Activated naive CD8-positive, alpha-beta T cell treated with anti-CD3 and anti-CD28 coated beads, Interleukin-2, amount 50 U/mL, for 24 hours (primary cell): Measurements from ENCODE around the gene ANKRD1.
"Not testable (repeated sequence)": the region's sequence is repeated elsewhere in the genome, so short reads cannot be mapped to it uniquely, and the experiment has no call there.

ENCODE experiments used
- ATAC-seq: fragments of 150-1000 bp; cut with Tn5 transposase; one replicate; pipeline ENCODE4 v1.10.0; 2021
- DNase-seq: peaks from one replicate; pipeline ENCODE4 v3.0.0; 2021
- H3K27ac Mint-ChIP-seq: one replicate; pipeline ENCODE4 v1.8.0; 2021; ENCODE audit warnings: mild to moderate bottlenecking, mixed read lengths
- H3K27me3 Mint-ChIP-seq: one replicate; pipeline ENCODE4 v1.8.0; 2021; ENCODE audit warnings: mixed read lengths
- H3K36me3 Mint-ChIP-seq: one replicate; pipeline ENCODE4 v1.8.0; 2021; ENCODE audit warnings: low read depth, mixed read lengths
- H3K4me1 Mint-ChIP-seq: one replicate; pipeline ENCODE4 v1.8.0; 2021; ENCODE audit warnings: mixed read lengths
- H3K4me3 Mint-ChIP-seq: one replicate; pipeline ENCODE4 v1.8.0; 2021; ENCODE audit warnings: mild to moderate bottlenecking, moderate library complexity, mixed read lengths
- H3K9me3 Mint-ChIP-seq: one replicate; pipeline ENCODE4 v1.8.0; 2021; ENCODE audit warnings: mixed read lengths

ANKRD1 gene

DNA sequence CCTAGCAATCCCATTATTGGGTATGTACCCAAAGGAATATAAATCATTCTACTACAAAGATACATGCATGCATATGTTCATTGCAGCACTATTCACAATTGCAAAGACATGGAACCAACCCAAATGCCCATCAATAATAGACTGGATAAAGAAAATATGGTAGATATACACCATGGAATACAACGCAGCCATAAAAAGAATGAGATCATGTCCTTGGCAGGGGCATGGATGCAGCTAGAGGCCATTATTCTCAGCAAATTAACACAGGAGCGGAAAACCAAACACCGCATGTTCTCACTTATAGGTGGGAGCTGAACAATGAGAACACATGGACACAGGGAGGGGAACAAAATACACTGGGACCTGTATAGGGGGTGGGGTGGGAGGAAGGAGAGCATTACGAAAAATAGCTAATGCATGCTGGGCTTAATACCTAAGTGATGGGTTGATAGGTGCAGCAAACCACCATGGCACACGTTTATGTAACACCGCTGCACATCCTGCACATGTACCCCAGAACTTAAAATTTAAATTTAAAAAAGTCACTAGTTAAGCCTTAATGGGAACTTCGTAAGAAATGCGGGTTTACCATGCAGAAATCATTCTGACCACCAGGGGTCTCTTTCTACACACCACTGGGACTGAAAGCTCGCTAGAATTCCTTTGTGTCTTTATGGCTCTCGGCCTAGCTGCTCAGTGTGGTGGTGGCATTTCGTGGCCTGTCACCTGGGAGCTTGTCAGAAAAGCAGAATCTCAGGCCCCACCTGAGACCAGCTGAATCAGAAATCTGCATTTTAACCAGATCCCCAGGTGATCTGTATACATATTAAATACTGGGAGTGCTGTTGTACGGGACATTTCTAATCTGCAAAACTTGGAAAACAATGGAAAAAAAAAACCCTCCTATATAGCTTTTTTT, 9.5 kb downstream of the ANKRD1 start:
- no peak overlapping the region for H3K27ac Mint-ChIP-seq
- DNase-seq (peak; percentile 45), ATAC-seq (peak; percentile 81)
- H3K4me3 Mint-ChIP-seq: no peak overlapping the region
- H3K27me3 Mint-ChIP-seq: no peaks in the 10 kb centered on the region
- H3K4me1 Mint-ChIP-seq: peaks cover 5% of the 10 kb centered on the region
- H3K36me3 Mint-ChIP-seq: peaks cover 10% of the 10 kb centered on the region
- no peaks in the 10 kb centered on the region for H3K9me3 Mint-ChIP-seq

DNA sequence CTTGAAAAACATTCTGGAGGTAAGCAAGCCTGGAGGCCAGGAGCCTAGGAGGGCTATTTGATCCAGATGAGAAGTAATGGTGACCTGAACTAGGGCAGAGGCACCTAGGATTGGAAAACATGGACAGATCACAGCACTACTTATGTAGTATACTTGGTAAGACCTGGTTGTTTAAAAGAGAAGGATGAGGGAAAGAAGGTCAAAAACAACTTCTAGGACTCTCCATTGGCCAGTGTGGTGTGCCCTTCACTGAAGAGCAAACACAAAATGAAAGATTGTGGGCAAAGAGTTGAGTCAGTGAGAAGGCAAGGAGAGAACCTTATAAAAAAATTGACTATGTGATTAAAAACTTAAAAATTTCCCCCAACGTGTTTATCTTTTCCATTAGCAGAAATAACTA, 14.3 kb downstream of the ANKRD1 start:
- peaks cover 14% of the 10 kb centered on the region for H3K4me1 Mint-ChIP-seq
- no peak for DNase-seq
- H3K36me3 Mint-ChIP-seq: peaks cover 31% of the 10 kb centered on the region
- no peak overlapping the region for H3K27ac Mint-ChIP-seq
- no peaks in the 10 kb centered on the region for H3K27me3 Mint-ChIP-seq
- H3K4me3 Mint-ChIP-seq: no peak overlapping the region
- peak; percentile 49 for ATAC-seq
- H3K9me3 Mint-ChIP-seq: no peaks in the 10 kb centered on the region

DNA sequence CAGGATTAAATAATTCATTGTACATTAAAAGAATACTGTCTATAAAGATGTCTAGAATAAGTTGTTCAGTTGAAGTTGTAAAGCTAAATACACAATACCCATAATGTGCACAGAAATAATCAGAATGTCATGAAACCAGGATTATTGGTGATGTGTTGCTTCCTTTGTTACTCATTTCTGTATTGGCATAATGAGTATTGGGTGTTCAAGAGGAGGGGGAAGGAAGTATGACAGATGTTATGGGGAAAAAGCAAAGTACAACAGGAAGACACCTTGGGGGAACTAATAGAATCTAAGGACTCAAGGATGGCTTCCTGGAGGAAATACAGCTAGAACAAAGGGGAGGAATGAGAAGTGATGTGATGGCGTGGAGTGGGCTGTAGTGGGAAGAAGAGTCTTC, 15.0 kb downstream of the ANKRD1 start:
- Mint-ChIP-seq H3K36me3 (peaks cover 37% of the 10 kb centered on the region), H3K9me3 (no peaks in the 10 kb centered on the region), H3K27me3 (no peaks in the 10 kb centered on the region), H3K4me3 (no peak overlapping the region), H3K4me1 (peaks cover 14% of the 10 kb centered on the region), H3K27ac (peak overlapping the region; percentile 14)
- DNase-seq (no peak), ATAC-seq (no peak)

DNA sequence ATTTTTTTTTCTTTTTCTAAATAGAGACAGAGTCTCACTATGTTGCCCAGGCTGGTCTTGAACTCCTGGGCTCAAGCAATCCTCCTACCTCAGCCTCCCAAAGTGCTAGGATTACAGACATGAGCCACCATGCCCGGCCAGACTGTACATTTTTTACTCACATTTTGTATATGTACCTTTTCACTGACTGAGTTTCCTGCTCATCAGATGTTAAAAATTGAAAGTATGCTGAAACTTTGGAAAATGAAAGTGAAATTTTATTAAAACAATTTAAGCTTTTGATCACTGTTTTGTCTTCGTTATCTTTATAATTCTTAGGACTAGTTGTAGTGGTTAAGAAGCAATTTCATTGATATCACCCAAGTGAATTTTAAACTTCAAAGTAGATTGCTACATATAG, 24.0 kb downstream of the ANKRD1 start:
- H3K36me3 Mint-ChIP-seq: peaks cover 48% of the 10 kb centered on the region
- ATAC-seq: not testable (repeated sequence)

DNA sequence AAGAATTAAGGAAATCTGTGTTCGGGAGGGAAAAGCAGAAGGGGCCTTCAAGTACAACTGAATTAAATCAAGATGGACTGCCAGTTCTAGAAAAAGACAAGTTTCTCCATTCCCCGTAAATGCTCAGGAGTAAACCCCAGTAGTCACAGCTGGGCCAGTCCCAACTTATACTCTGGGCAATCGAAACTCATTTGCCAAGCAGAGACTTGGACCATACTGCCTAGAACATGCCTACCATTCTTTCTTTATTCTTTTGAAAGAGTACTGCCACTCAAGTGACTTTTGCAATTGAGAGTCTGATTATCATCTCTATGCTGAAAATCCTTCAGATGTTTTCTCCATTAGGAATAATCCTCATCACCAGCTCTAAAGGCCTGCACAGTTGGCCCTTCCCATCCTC, 27.7 kb downstream of the ANKRD1 start:
- H3K9me3 Mint-ChIP-seq: no peaks in the 10 kb centered on the region
- no peak overlapping the region for H3K4me3 Mint-ChIP-seq
- peaks cover 60% of the 10 kb centered on the region for H3K36me3 Mint-ChIP-seq
- no peak for DNase-seq
- ATAC-seq: no peak
- H3K27ac Mint-ChIP-seq: no peak overlapping the region
- H3K27me3 Mint-ChIP-seq: no peaks in the 10 kb centered on the region
- peaks cover 12% of the 10 kb centered on the region for H3K4me1 Mint-ChIP-seq

More for the DNA sequence above, 24.0 kb downstream of the ANKRD1 start:
- H3K9me3 Mint-ChIP-seq, H3K4me3 Mint-ChIP-seq, H3K27me3 Mint-ChIP-seq, DNase-seq: not testable (repeated sequence)
- Mint-ChIP-seq H3K4me1 (peaks cover 12% of the 10 kb centered on the region), H3K27ac (peak overlapping the region; percentile 38)

DNA sequence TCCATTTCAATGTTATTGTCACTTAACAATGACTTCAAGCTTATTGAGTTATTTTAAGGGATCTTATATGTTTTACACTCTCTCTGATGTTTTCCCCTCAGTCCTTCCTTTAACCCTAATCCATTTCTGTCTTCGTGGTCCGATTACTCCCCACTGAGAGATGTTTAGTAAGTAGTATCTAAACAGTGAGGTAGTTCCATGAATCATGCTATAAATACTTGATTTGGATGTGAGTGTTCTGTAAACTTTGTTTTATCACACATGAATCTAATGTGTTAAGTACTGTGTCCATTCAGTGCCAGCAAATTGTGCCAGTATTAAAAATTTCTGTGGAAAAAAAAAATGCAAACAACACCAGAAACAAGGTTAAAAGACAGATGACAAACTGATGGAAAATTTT, 30.5 kb downstream of the ANKRD1 start:
- Mint-ChIP-seq H3K9me3 (no peaks in the 10 kb centered on the region), H3K4me3 (no peak overlapping the region), H3K27me3 (no peaks in the 10 kb centered on the region), H3K27ac (no peak overlapping the region), H3K36me3 (peaks cover 65% of the 10 kb centered on the region), H3K4me1 (no peaks in the 10 kb centered on the region)
- no peak for DNase-seq
- ATAC-seq: no peak

DNA sequence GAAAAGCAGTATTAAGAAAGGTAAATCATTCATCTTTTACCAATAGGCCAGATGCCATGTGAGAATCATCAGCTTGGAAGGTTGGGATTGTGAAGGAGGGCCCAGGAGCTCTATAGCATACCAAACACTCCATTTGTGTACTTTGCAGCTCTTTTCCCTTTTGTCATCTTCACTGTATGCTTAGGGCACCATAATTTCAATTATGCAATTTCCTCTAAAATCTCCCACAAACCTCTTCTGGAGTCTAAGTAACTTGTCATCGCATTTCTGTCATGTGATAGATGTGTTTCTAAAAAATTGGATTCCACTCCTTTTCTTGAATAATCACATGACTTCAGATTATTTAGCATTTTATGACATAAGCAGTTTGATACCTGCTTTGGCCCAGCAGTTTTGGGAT, 31.3 kb downstream of the ANKRD1 start:
- DNase-seq (no peak), ATAC-seq (no peak)
- Mint-ChIP-seq H3K4me1 (no peaks in the 10 kb centered on the region), H3K4me3 (no peak overlapping the region), H3K36me3 (peaks cover 63% of the 10 kb centered on the region), H3K27ac (no peak overlapping the region), H3K27me3 (no peaks in the 10 kb centered on the region), H3K9me3 (no peaks in the 10 kb centered on the region)

DNA sequence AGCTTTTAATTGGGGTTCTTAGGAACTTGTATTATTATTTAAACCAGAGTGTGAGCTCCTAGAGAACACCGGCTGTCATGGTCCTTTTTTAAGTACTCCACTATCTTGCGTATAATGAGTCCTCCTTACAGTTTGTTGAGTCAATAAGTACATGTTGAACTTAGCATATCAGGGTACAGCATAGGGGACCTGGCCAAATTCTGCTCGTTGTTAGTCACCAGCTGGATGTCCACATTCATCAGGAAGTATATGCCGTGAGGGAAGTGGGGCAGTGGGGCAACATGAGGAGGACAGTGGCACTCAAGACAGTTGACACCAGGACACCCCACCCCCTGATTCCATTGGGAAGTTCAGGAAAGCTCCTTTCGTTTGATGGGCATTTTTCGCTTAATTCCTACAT, 32.5 kb downstream of the ANKRD1 start:
- no peak overlapping the region for H3K27ac Mint-ChIP-seq
- no peak for DNase-seq
- no peaks in the 10 kb centered on the region for H3K27me3 Mint-ChIP-seq
- H3K4me1 Mint-ChIP-seq: no peaks in the 10 kb centered on the region
- no peaks in the 10 kb centered on the region for H3K9me3 Mint-ChIP-seq
- ATAC-seq: no peak
- H3K36me3 Mint-ChIP-seq: peaks cover 61% of the 10 kb centered on the region
- no peak overlapping the region for H3K4me3 Mint-ChIP-seq

DNA sequence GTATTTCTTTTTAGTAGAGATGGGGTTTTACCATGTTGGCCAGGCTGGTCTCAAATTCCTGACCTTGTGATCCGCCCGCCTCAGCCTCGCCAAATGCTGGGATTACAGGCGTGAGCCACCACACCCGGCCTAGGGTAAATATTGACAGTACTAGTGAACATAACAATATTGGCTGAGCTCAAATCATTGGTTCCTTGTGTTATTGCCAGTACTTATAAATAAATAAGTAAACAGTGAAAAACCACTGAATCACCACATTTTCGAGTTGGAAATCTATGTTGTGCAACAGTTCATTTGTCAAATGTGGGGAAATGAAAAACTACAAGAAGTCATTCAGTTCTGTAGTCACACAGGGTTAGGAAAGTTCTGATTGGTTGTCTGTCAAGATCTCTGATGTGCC, 33.3 kb downstream of the ANKRD1 start:
- ATAC-seq: no peak
- Mint-ChIP-seq H3K27ac (no peak overlapping the region), H3K36me3 (peaks cover 58% of the 10 kb centered on the region)

DNA sequence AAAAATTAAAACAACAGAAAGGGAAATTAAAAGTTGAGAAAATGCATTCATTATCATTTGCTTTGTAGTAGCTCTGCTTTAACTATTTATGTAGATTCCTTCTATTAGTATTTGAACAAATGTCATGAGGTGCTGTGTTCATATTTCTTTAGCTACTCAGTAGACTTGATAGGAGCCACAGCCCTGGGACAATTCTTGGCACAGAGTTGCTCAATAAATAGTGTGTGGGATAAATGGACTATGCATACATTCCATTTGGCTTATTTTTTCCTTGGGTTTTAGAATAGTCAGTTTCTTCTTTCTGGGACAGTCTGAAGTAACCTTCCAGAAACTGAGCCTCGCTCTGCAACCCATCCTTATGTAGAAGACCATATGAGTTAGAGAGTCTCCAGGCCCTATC, 35.7 kb downstream of the ANKRD1 start:
- Mint-ChIP-seq H3K4me3 (no peak overlapping the region), H3K36me3 (peaks cover 53% of the 10 kb centered on the region), H3K27me3 (no peaks in the 10 kb centered on the region), H3K9me3 (no peaks in the 10 kb centered on the region), H3K27ac (no peak overlapping the region), H3K4me1 (no peaks in the 10 kb centered on the region)
- DNase-seq (no peak), ATAC-seq (no peak)

More for the DNA sequence above, 33.3 kb downstream of the ANKRD1 start:
- no peak for DNase-seq
- Mint-ChIP-seq H3K27me3 (no peaks in the 10 kb centered on the region), H3K4me1 (no peaks in the 10 kb centered on the region), H3K4me3 (no peak overlapping the region), H3K9me3 (no peaks in the 10 kb centered on the region)

DNA sequence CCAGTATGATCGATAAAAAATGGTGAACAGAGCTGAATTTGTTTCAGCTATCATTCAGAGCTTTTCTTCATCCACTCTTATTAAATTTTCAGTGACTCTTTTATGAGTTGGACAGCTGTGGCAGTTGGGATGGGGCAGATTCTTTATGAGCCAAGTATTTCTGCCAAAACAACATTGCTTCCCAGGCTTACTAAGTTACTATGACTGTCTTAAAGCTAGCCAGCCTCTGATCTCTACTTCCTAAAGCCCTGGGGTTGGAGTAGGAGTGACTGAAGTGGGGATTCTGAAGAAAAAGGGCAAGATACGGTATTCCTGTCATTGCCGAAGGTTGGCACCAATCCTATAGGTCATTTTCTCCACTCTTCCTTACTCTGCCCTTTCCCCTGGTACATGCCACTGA, 36.5 kb downstream of the ANKRD1 start:
- H3K9me3 Mint-ChIP-seq: no peaks in the 10 kb centered on the region
- H3K27me3 Mint-ChIP-seq: no peaks in the 10 kb centered on the region
- no peak overlapping the region for H3K4me3 Mint-ChIP-seq
- no peak overlapping the region for H3K27ac Mint-ChIP-seq
- no peak for DNase-seq
- peaks cover 53% of the 10 kb centered on the region for H3K36me3 Mint-ChIP-seq
- no peaks in the 10 kb centered on the region for H3K4me1 Mint-ChIP-seq
- ATAC-seq: no peak

DNA sequence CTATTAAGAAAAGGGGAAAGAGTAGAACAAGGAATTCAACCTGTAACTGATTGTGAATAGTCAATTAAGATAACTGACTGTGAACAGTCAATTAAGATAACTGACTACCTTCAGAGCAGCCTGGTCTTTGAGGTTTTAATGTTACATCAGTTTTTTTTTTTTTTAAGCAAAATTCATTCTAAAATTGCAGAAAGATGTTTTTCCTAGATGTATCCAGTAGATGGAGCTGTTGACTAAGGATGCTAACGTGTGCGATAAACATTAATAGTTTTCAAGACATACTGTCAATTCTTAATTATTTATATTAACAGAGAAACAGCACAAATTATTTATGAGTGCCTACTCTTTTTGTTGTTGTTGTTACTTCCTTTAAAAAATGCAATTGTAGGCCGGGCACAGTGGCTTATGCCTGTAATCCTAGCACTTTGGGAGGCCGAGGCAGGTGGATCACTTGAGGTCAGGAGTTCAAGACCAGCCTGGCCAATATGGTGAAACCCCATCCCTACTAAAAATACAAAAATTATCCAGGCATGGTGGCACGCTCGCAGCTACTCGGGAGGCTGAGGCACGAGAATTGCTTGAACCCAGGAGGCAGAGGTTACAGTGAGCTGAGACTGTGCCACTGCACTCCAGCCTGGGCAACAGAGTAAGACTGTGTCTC, 40.7 kb downstream of the ANKRD1 start:
- ATAC-seq, H3K4me3 Mint-ChIP-seq, H3K9me3 Mint-ChIP-seq, DNase-seq, H3K27ac Mint-ChIP-seq, H3K4me1 Mint-ChIP-seq, H3K27me3 Mint-ChIP-seq: not testable (repeated sequence)
- peaks cover 57% of the 10 kb centered on the region for H3K36me3 Mint-ChIP-seq

DNA sequence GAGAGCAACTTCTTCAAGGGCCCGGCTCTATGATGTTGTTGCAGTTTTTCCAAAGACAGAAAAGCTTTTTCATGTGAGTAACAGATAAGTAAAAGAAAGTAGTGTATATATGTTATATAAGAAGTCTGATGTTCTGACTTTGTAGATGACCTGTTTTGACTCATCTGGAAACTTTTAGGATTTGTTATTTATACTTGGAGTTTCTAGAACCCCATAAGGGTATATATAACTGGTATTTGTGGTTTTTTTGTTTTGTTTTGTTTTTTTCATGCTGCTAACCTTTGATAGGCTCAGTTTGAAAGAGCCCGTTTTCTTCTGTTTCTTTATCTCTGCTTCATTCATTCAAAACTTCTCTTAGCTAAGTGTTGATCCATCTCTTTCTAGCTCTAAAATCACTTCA, 41.8 kb downstream of the ANKRD1 start:
- ATAC-seq (no peak), DNase-seq (no peak)
- Mint-ChIP-seq H3K4me1 (peaks cover 6% of the 10 kb centered on the region), H3K36me3 (peaks cover 57% of the 10 kb centered on the region), H3K4me3 (no peak overlapping the region), H3K27me3 (no peaks in the 10 kb centered on the region), H3K27ac (no peak overlapping the region), H3K9me3 (no peaks in the 10 kb centered on the region)

DNA sequence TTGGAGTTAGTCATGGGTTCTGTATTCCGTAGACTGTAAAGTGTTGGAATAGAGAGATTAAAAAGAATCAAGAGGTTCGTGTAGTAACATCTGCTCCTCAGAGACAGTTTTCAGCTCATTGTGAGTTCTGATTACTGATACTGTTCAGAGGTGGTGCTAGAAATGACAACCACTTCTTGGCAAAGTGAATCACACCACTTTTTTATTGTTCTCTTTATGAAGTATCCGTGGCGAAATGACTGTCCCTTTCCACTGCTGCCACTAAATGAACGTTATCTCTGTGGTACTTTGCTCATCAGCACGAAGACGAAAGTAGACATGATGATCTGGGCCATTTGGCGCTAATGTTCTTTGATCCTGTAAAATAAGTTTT, 48.3 kb downstream of the ANKRD1 start:
- peak; percentile 15 for DNase-seq
- no peaks in the 10 kb centered on the region for H3K9me3 Mint-ChIP-seq
- H3K36me3 Mint-ChIP-seq: peaks cover 25% of the 10 kb centered on the region
- peak overlapping the region; percentile 93 for H3K4me3 Mint-ChIP-seq
- peak overlapping the region; percentile 87 for H3K27ac Mint-ChIP-seq
- ATAC-seq: peak; percentile 37
- H3K27me3 Mint-ChIP-seq: peaks cover 23% of the 10 kb centered on the region
- peaks cover 32% of the 10 kb centered on the region for H3K4me1 Mint-ChIP-seq
